Natural killer cell treated with Interleukin-12 subunit alpha and Interleukin-12 subunit beta and Interleukin-15 and Interleukin-18, amount 100 ng/mL, for 72 hours (primary cell): ENCODE measurements around the gene APH1B. TPM values are rescaled to one million over a fixed set of nuclear protein-coding genes. Genes with fewer than 3 reads are reported as not detected.

Experiments used
- total RNA-seq, 2 donors: library from RNA; stranded (reverse); gene quantifications; one replicate each; pipeline ENCODE4 v1.2.3, GENCODE V29; 2022

Gene APH1B
- total RNA-seq, 2 donors from 2014 or later, result 8.7 to 14.7 TPM

Other genes starting within 250 kb of the APH1B start
- 10 to 100 TPM in 1 of 2 donors, 1 to 10 TPM in 1; 7.0 to 12.1 TPM for gene TPM1, start 234.9 kb upstream of the APH1B start, total RNA-seq
- 10 to 100 TPM; 16.7 to 43.6 TPM for gene LACTB, start 155.7 kb upstream of the APH1B start, total RNA-seq
- 100 to 1,000 TPM in 1 of 2 donors, 10 to 100 TPM in 1; 41.6 to 112 TPM for gene RPS27L, start 120.1 kb upstream of the APH1B start, total RNA-seq
- 100 to 1,000 TPM in 1 of 2 donors, 10 to 100 TPM in 1; 49.1 to 113 TPM for gene RAB8B, start 88.0 kb upstream of the APH1B start, total RNA-seq
- not detected for gene CA12, start 104.2 kb downstream of the APH1B start, total RNA-seq
- gene USP3, start 227.0 kb downstream of the APH1B start, total RNA-seq, result 10 to 100 TPM; 70.0 to 75.3 TPM